ENCODE results near the gene ACTN4.

The ACTN4 gene

GRCh38 chr19:38649305-38650171 is 2.1 kb downstream of the ACTN4 start:
- peaks cover 54% of the 10 kb centered on the region for H4K20me1 ChIP-seq (ENCODE audit: insufficient read depth, low read length)
- H3K9me3 ChIP-seq (ENCODE audit: insufficient read depth, low read length, severe bottlenecking) = no peaks in the 10 kb centered on the region
- H3K27me3 ChIP-seq (ENCODE audit: insufficient read depth, low read length, poor library complexity) = no peaks in the 10 kb centered on the region
- DNase-seq (no peak), ATAC-seq (ENCODE audit: insufficient read depth, low read depth) (no peak)
- peaks cover 46% of the 10 kb centered on the region for H3K4me1 ChIP-seq (ENCODE audit: insufficient read depth, low read length)
- H3K36me3 ChIP-seq (ENCODE audit: insufficient read depth, low read length) = peaks cover 8% of the 10 kb centered on the region; the same call in 1 of the 2 replicates
- H2AFZ ChIP-seq (ENCODE audit: low read depth, low read length) = no peak overlapping the region
- H3K79me2 ChIP-seq (ENCODE audit: insufficient read depth, low read length) = peaks cover 71% of the 10 kb centered on the region
- peak overlapping the region; percentile 75 to 98; a peak in 3 of 4 replicates for H3K4me3 ChIP-seq (ENCODE audit: low read depth in 1 of 2, low read length in 2 of 2)
- TF ChIP-seq CTCF (IDR thresholded peaks at IDR 0.05; ENCODE audit: borderline replicate concordance, extremely low read depth, low read length, poor library complexity, severe bottlenecking) (no peak), EZH2 (IDR thresholded peaks at IDR 0.05; ENCODE audit: borderline replicate concordance, low read depth, low read length, severe bottlenecking) (no peak)
- peak overlapping the region; percentile 90 for H3K9ac ChIP-seq (ENCODE audit: low read depth, low read length)
- peak overlapping the region; percentile 62; the same call in 1 of the 2 replicates for H3K27ac ChIP-seq (ENCODE audit: low read length)
- H3K4me2 ChIP-seq (ENCODE audit: insufficient read depth, low read length) = peak overlapping the region; percentile 84

GRCh38 chr19:38650172-38650775 is 2.8 kb downstream of the ACTN4 start:
- Histone ChIP-seq H3K9me3 (ENCODE audit: insufficient read depth, low read length, severe bottlenecking) (no peaks in the 10 kb centered on the region), H4K20me1 (ENCODE audit: insufficient read depth, low read length) (peaks cover 62% of the 10 kb centered on the region), H3K27ac (ENCODE audit: low read length) (no peak overlapping the region), H2AFZ (ENCODE audit: low read depth, low read length) (no peak overlapping the region), H3K36me3 (ENCODE audit: insufficient read depth, low read length) (peaks cover 8% of the 10 kb centered on the region; the same call in 1 of the 2 replicates), H3K79me2 (ENCODE audit: insufficient read depth, low read length) (peaks cover 78% of the 10 kb centered on the region), H3K27me3 (ENCODE audit: insufficient read depth, low read length, poor library complexity) (no peaks in the 10 kb centered on the region), H3K9ac (ENCODE audit: low read depth, low read length) (peak overlapping the region; percentile 90; the same call in 1 of the 2 replicates), H3K4me3 (ENCODE audit: low read depth in 1 of 2, low read length in 2 of 2) (peak overlapping the region in 1 of 2 experiments; percentile 75; a peak in 2 of 4 replicates), H3K4me2 (ENCODE audit: insufficient read depth, low read length) (peak overlapping the region; percentile 84), H3K4me1 (ENCODE audit: insufficient read depth, low read length) (peaks cover 52% of the 10 kb centered on the region)
- DNase-seq (no peak), ATAC-seq (ENCODE audit: insufficient read depth, low read depth) (no peak)
- TF ChIP-seq EZH2 (IDR thresholded peaks at IDR 0.05; ENCODE audit: borderline replicate concordance, low read depth, low read length, severe bottlenecking) = no peak
- no peak for TF ChIP-seq CTCF (IDR thresholded peaks at IDR 0.05; ENCODE audit: borderline replicate concordance, extremely low read depth, low read length, poor library complexity, severe bottlenecking)

- DNase-seq (no peak), ATAC-seq (ENCODE audit: insufficient read depth, low read depth) (no peak)
- Histone ChIP-seq H3K4me2 (ENCODE audit: insufficient read depth, low read length) (no peak overlapping the region; the same call in 1 of the 2 replicates), H3K79me2 (ENCODE audit: insufficient read depth, low read length) (peaks cover 86% of the 10 kb centered on the region), H3K9ac (ENCODE audit: low read depth, low read length) (0 out of 2 replicates have a peak overlapping the region, but pooled peaks have one; percentile 90), H2AFZ (ENCODE audit: low read depth, low read length) (no peak overlapping the region), H3K4me3 (ENCODE audit: low read depth in 1 of 2, low read length in 2 of 2) (no peak overlapping the region), H3K4me1 (ENCODE audit: insufficient read depth, low read length) (peaks cover 60% of the 10 kb centered on the region), H3K36me3 (ENCODE audit: insufficient read depth, low read length) (peaks cover 8% of the 10 kb centered on the region; the same call in 1 of the 2 replicates), H3K9me3 (ENCODE audit: insufficient read depth, low read length, severe bottlenecking) (no peaks in the 10 kb centered on the region), H3K27ac (ENCODE audit: low read length) (no peak overlapping the region), H3K27me3 (ENCODE audit: insufficient read depth, low read length, poor library complexity) (no peaks in the 10 kb centered on the region), H4K20me1 (ENCODE audit: insufficient read depth, low read length) (peaks cover 69% of the 10 kb centered on the region)
- TF ChIP-seq CTCF (IDR thresholded peaks at IDR 0.05; ENCODE audit: borderline replicate concordance, extremely low read depth, low read length, poor library complexity, severe bottlenecking) (no peak), EZH2 (IDR thresholded peaks at IDR 0.05; ENCODE audit: borderline replicate concordance, low read depth, low read length, severe bottlenecking) (no peak)
Observed at GRCh38 chr19:38650911-38651584, 3.6 kb downstream of the ACTN4 start.

Measured in DND-41 (cell line).